NOMO-1 treated with DMSO at 0.1 percent for 48 hours (cell line): ENCODE results near the gene MMP15.
A peak's percentile ranks its signal among the peaks of the same experiment; 100 is the strongest.
"Not testable (repeated sequence)": the region's sequence is repeated elsewhere in the genome, so short reads cannot be mapped to it uniquely, and the experiment has no call there.

Source experiments
- DNase-seq: peaks from one replicate; lab custom pipeline; 2025; ENCODE audit not compliant: unreplicated experiment; lab: John Stamatoyannopoulos, UW

Gene MMP15

GRCh38 chr16:58085584-58086251 is 60.2 kb downstream of the MMP15 start:
- no peak for DNase-seq

- DNase-seq, result no peak
Measured at GRCh38 chr16:58086381-58087208, 61.0 kb downstream of the MMP15 start.

- DNase-seq, result no peak
Measured at GRCh38 chr16:58087209-58087913, 61.8 kb downstream of the MMP15 start.

GRCh38 chr16:58088091-58088490 is 62.5 kb downstream of the MMP15 start:
- DNase-seq, result no peak

GRCh38 chr16:58090396-58090795 is 64.8 kb downstream of the MMP15 start:
- DNase-seq, result not testable (repeated sequence)

GRCh38 chr16:58094026-58094425 is 68.5 kb downstream of the MMP15 start:
- DNase-seq, result no peak

GRCh38 chr16:58094791-58095574 is 69.4 kb downstream of the MMP15 start:
- peak; percentile 1 for DNase-seq

- DNase-seq, result not testable (repeated sequence)
Measured at GRCh38 chr16:58095575-58095960, 70.0 kb downstream of the MMP15 start.

- DNase-seq, result no peak
Measured at GRCh38 chr16:58096249-58096648, 70.7 kb downstream of the MMP15 start.
